ENCODE data around the gene CACNB1. TPM values are rescaled to one million over a fixed set of nuclear protein-coding genes. Genes with fewer than 3 reads are reported as not detected.

Gene CACNB1
- total and polyA plus RNA-seq, 2 of the 4 experiments (the other 2 are of a cell fraction) = 2.5 to 8.6 TPM

DNA sequence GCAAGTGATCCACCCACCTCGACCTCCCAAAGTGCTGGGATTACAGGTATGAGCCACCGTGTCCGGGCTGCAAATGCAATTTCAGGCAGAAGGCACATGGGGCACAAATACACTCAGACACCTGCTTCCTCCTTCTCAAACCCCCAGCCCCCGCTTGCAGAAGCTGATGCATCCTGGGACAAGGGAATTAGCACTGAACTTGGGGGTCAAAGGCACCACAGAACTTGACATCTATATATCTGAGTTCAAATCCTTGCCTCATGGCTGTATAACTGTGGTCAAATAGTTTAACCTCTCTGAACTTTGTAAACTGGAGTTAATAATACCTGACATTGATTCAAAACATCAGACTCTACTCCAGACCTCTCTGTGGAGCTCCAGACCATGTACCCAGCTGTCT lies 27.4 kb downstream of the CACNB1 start:
- Histone ChIP-seq H3K79me1 (ENCODE audit: low read depth in 1 of 2, low read length in 2 of 2) (no peaks in the 10 kb centered on the region), H3K56ac (ENCODE audit: extremely low read depth, insufficient read depth, low read length) (no peak overlapping the region), H3K23ac (ENCODE audit: low read depth, low read length) (no peak overlapping the region), H3K36me3 (ENCODE audit: control insufficient read depth, insufficient read depth, low read length) (peaks cover 1% of the 10 kb centered on the region; the same call in 1 of the 2 replicates), H3K9me1 (ENCODE audit: insufficient read depth, low read length) (peaks cover 4% of the 10 kb centered on the region; the same call in 1 of the 2 replicates), H2BK15ac (ENCODE audit: low read depth, low read length) (no peak overlapping the region), H3K4me3 (ENCODE audit: insufficient read depth, low read depth, low read length) (no peak overlapping the region), H3K9ac (ENCODE audit: low read depth, low read length) (no peak overlapping the region), H3K9me3 (ENCODE audit: control insufficient read depth, insufficient read depth, low read length) (no peaks in the 10 kb centered on the region), H2AK9ac (replicated peaks; ENCODE audit: low read depth, low read length, poor library complexity) (no peak overlapping the region), H2AFZ (replicated peaks; ENCODE audit: low read length, poor library complexity) (no peak overlapping the region), H3K14ac (replicated peaks; ENCODE audit: low read depth, low read length) (no peak overlapping the region), H3K27me3 (ENCODE audit: control insufficient read depth, insufficient read depth, low read length) (peaks cover 24% of the 10 kb centered on the region), H2AK5ac (ENCODE audit: low read depth, low read length) (no peak overlapping the region), H2BK5ac (ENCODE audit: low read depth, low read length, poor library complexity, severe bottlenecking) (no peak overlapping the region), H4K8ac (ENCODE audit: low read depth in 2 of 2, low read length in 2 of 2) (no peak overlapping the region), H3K27ac (ENCODE audit: insufficient read depth, low read length) (no peak overlapping the region), H2BK120ac (ENCODE audit: low read depth, low read length) (no peak overlapping the region), H4K5ac (ENCODE audit: low read depth, low read length) (no peak overlapping the region), H3K4me1 (ENCODE audit: control insufficient read depth, insufficient read depth, low read length) (peaks cover 3% of the 10 kb centered on the region; the same call in 1 of the 2 replicates), H2BK20ac (ENCODE audit: low read depth, low read length) (no peak overlapping the region), H4K91ac (ENCODE audit: insufficient read depth, low read depth, low read length) (no peak overlapping the region), H3K4ac (ENCODE audit: low read depth, low read length) (no peak overlapping the region), H4K20me1 (ENCODE audit: insufficient read depth, low read length) (0 out of 2 replicates have a peak, but pooled peaks cover 4% of the 10 kb centered on the region), H3K4me2 (ENCODE audit: low read depth, low read length) (no peak overlapping the region), H3K18ac (ENCODE audit: low read depth, low read length) (no peak overlapping the region)
- dilution Hi-C loops (cut with HindIII; ENCODE audit: low sequenced_read_pairs, unreplicated experiment) (no loop called here), intact Hi-C loops (cut with micrococcal nuclease) (no loop called here), in situ Hi-C loops (cut with MboI; ENCODE audit: low sequenced_read_pairs) (no loop called here)
- no peak for TF ChIP-seq SMC3 (IDR thresholded peaks at IDR 0.05; ENCODE audit: low read depth, low read length)
- no peak for TF ChIP-seq FOS (IDR thresholded peaks at IDR 0.05; ENCODE audit: low read depth, low read length)
- no peak for TF ChIP-seq BHLHE40 (IDR thresholded peaks at IDR 0.05; ENCODE audit: low read depth, low read length)
- no peak for TF ChIP-seq RAD21 (IDR thresholded peaks at IDR 0.05; ENCODE audit: low read length)
- TF ChIP-seq RCOR1 (IDR thresholded peaks at IDR 0.05; ENCODE audit: insufficient replicate concordance, low read length) = no peak
- no peak for TF ChIP-seq CHD1 (IDR thresholded peaks at IDR 0.05; ENCODE audit: low read depth, low read length)
- no peak for TF ChIP-seq POLR2A (IDR thresholded peaks at IDR 0.05; ENCODE audit: low read depth, low read length)
- TF ChIP-seq MXI1 (IDR thresholded peaks at IDR 0.05; ENCODE audit: borderline replicate concordance, low read depth, low read length) = no peak
- no peak for TF ChIP-seq RFX5 (IDR thresholded peaks at IDR 0.05; ENCODE audit: low read depth, low read length)
- TF ChIP-seq, protein P1, sequence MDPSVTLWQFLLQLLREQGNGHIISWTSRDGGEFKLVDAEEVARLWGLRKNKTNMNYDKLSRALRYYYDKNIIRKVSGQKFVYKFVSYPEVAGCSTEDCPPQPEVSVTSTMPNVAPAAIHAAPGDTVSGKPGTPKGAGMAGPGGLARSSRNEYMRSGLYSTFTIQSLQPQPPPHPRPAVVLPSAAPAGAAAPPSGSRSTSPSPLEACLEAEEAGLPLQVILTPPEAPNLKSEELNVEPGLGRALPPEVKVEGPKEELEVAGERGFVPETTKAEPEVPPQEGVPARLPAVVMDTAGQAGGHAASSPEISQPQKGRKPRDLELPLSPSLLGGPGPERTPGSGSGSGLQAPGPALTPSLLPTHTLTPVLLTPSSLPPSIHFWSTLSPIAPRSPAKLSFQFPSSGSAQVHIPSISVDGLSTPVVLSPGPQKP (IDR thresholded peaks at IDR 0.05; ENCODE audit: borderline replicate concordance, low read depth, low read length) = no peak
- TF ChIP-seq CEBPB (IDR thresholded peaks at IDR 0.05; ENCODE audit: low read depth, low read length) = no peak
- TF ChIP-seq, protein P2, sequence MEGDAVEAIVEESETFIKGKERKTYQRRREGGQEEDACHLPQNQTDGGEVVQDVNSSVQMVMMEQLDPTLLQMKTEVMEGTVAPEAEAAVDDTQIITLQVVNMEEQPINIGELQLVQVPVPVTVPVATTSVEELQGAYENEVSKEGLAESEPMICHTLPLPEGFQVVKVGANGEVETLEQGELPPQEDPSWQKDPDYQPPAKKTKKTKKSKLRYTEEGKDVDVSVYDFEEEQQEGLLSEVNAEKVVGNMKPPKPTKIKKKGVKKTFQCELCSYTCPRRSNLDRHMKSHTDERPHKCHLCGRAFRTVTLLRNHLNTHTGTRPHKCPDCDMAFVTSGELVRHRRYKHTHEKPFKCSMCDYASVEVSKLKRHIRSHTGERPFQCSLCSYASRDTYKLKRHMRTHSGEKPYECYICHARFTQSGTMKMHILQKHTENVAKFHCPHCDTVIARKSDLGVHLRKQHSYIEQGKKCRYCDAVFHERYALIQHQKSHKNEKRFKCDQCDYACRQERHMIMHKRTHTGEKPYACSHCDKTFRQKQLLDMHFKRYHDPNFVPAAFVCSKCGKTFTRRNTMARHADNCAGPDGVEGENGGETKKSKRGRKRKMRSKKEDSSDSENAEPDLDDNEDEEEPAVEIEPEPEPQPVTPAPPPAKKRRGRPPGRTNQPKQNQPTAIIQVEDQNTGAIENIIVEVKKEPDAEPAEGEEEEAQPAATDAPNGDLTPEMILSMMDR (conservative IDR thresholded peaks at IDR 0.05; ENCODE audit: low read depth, low read length) = no peak
- no peak for TF ChIP-seq NFE2L2 (IDR thresholded peaks at IDR 0.05; ENCODE audit: low read depth, low read length)
- TF ChIP-seq, protein P3, sequence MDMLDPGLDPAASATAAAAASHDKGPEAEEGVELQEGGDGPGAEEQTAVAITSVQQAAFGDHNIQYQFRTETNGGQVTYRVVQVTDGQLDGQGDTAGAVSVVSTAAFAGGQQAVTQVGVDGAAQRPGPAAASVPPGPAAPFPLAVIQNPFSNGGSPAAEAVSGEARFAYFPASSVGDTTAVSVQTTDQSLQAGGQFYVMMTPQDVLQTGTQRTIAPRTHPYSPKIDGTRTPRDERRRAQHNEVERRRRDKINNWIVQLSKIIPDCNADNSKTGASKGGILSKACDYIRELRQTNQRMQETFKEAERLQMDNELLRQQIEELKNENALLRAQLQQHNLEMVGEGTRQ (IDR thresholded peaks at IDR 0.05; ENCODE audit: low read depth, low read length) = no peak
- TF ChIP-seq MAZ (IDR thresholded peaks at IDR 0.05; ENCODE audit: borderline replicate concordance, low read depth, low read length) = no peak
- no peak for TF ChIP-seq MAFK (IDR thresholded peaks at IDR 0.05; ENCODE audit: low read depth, low read length)
- BruUV-seq (replicated peaks) = no TSS peak
- no peak for ATAC-seq (ENCODE audit: low read depth)
- ChIA-PET POLR2A (ENCODE audit: unreplicated experiment) (no interaction called here), CTCF (no interaction called here)
- DNase-seq = no peak
- no CpG with 5 or more reads among the region's 4 CpGs for WGBS, 2 experiments (ENCODE audit: extremely low coverage in 2 of 2, insufficient read length in 1 of 2)

Data from IMR-90 (cell line).